GM12801 (cell line): Measurements from ENCODE around the gene GDI2.

ENCODE experiments used
- TF ChIP-seq, protein P1 (sequence below): IDR thresholded peaks from one replicate; pipeline ENCODE4 v1.5.1; 2011; ENCODE audit warnings: control low read depth; ENCODE audit not compliant: insufficient read length; ENCODE audit errors: extremely low read depth

GDI2 gene

GRCh38 chr10:5789626-5790025 is 23.6 kb downstream of the GDI2 start:
- TF ChIP-seq, protein P1, sequence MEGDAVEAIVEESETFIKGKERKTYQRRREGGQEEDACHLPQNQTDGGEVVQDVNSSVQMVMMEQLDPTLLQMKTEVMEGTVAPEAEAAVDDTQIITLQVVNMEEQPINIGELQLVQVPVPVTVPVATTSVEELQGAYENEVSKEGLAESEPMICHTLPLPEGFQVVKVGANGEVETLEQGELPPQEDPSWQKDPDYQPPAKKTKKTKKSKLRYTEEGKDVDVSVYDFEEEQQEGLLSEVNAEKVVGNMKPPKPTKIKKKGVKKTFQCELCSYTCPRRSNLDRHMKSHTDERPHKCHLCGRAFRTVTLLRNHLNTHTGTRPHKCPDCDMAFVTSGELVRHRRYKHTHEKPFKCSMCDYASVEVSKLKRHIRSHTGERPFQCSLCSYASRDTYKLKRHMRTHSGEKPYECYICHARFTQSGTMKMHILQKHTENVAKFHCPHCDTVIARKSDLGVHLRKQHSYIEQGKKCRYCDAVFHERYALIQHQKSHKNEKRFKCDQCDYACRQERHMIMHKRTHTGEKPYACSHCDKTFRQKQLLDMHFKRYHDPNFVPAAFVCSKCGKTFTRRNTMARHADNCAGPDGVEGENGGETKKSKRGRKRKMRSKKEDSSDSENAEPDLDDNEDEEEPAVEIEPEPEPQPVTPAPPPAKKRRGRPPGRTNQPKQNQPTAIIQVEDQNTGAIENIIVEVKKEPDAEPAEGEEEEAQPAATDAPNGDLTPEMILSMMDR = no peak

DNA sequence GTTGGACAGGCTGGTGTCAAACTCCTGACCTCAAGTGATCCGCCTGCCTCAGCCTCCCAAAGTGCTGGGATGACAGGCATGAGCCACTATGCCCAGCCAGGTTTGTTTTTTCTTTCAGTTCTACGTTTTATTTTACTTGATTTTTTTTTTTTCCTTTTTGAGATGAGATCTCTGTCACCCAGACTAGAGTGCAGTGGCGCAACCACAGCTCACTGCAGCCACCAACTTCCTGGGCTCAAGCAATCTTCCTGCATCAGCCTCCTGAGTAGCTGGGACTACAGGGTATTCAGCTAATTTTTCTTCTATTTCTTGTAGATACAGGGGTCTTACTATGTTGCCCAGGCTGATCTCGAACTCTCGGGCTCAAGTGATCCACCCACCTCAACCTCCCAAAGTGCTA is 24.3 kb downstream of the GDI2 start:
- TF ChIP-seq, protein P1 = no peak

DNA sequence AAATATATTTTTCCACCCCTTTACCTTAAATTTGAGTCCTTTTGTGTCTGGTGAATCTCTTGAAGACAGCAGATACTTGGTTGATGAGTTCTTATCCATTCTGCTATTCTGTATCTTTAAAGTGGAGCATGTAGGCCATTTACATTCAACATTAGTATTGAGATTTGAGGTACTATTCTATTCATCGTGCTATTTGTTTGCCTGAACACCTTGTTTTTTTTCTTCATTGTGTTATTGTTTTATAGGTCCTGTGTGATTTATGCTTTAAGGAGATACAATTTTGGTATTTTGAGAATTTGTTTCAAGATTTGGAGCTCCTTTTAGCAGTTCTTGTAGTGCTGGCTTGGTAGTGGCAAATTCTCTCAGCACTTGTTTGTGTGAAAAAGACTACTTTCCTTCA is 29.9 kb downstream of the GDI2 start:
- TF ChIP-seq, protein P1 = no peak

GRCh38 chr10:5782174-5782573 is 31.1 kb downstream of the GDI2 start:
- TF ChIP-seq, protein P1 = no peak

- TF ChIP-seq, protein P1 = no peak
Measured at GRCh38 chr10:5779730-5780129, 33.5 kb downstream of the GDI2 start.

- TF ChIP-seq, protein P1 = no peak
Measured at GRCh38 chr10:5776881-5777197, 36.4 kb downstream of the GDI2 start.

DNA sequence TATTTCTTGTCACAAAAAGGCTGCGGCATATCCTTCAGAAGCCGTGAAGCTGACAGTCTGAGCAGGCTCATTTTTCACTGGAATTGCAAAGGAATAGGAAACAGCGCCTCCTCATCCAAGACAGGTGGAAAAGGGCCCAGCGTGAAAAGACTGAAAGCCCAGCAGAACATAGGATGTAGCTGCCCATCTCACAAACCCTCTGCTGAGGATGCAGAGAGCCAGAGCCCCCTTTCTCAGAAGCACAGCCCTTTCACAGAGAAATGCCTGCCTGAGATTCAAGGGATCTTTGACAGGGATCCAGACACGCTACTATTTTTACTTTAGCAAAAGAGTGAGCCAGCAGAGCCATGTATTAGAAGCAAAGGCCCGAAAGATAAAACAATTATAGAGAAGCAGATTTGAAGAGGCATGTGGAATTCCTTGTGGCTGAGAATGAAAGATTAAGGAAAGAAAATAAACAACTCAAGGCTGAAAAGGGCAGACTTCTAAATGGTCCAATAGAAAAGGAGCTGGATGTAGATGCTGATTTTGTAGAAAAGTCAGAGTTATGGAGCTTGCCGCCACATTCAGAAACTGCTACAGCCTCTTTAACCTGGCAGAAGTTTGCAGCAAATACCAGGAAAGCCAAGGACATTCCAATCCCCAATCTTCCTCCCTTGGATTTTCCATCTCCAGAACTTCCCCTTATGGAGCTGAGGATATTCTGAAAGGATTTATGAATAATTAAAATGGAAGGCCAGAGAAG is 36.9 kb downstream of the GDI2 start:
- TF ChIP-seq, protein P1 = no peak
